Common myeloid progenitor, CD34-positive (primary cell): Measurements from ENCODE around the gene AMY2B.
"Not testable (repeated sequence)": the region's sequence is repeated elsewhere in the genome, so short reads cannot be mapped to it uniquely, and the experiment has no call there.

Experiments
- CTCF ChIA-PET: fragments of 350-600 bp; sonication (Branson Sonifier 250); formaldehyde crosslinking; loops from one replicate; lab custom pipeline; 2021; ENCODE audit warnings: antibody characterized with exemption; lab: Charles Lee
- POLR2A ChIA-PET: fragments of 350-600 bp; sonication (Branson Sonifier 250); formaldehyde crosslinking; loops from one replicate; lab custom pipeline; 2021; ENCODE audit warnings: antibody characterized with exemption; lab: Charles Lee
- DNase-seq, 3 donors: peaks; one replicate each; pipeline versions ENCODE4 v3.0.0 to v3.0.0-alpha.2; 2013
- H3K27ac ChIP-seq, 2 experiments: 1 replicate in 1 of 2; 2 replicates in 1 of 2; pipeline ENCODE4 v1.7.0; 2013; ENCODE audit warnings: inconsistent platforms in 2 of 2, low read length in 2 of 2, mild to moderate bottlenecking in 2 of 2, low read depth in 1 of 2, moderate library complexity in 1 of 2; ENCODE audit not compliant: severe bottlenecking in 2 of 2, insufficient read depth in 1 of 2, poor library complexity in 1 of 2
- H3K27me3 ChIP-seq, 5 experiments: replicated peaks in 2 of 5; 1 replicate in 3 of 5; 2 replicates in 2 of 5; pipeline versions ENCODE4 v1.6.1 to v1.7.0; 2013; ENCODE audit warnings: low read length in 4 of 5, mild to moderate bottlenecking in 2 of 5, moderate library complexity in 2 of 5, inconsistent platforms in 1 of 5; ENCODE audit not compliant: insufficient read depth in 5 of 5, control insufficient read depth in 4 of 5
- H3K36me3 ChIP-seq, 4 experiments: 1 replicate in 2 of 4; 2 replicates in 2 of 4; pipeline versions ENCODE4 v1.6.1 to v1.7.0; 2013; ENCODE audit warnings: low read length in 3 of 4, control low read depth in 1 of 4, mild to moderate bottlenecking in 1 of 4; ENCODE audit not compliant: control insufficient read depth in 4 of 4, insufficient read depth in 4 of 4
- H3K4me1 ChIP-seq, 4 experiments: 1 replicate in 3 of 4; 2 replicates in 1 of 4; pipeline versions ENCODE4 v1.6.1 to v1.7.1; 2013; ENCODE audit warnings: low read length in 3 of 4, mild to moderate bottlenecking in 3 of 4, control low read depth in 1 of 4, inconsistent platforms in 1 of 4, moderate library complexity in 1 of 4; ENCODE audit not compliant: control insufficient read depth in 4 of 4, insufficient read depth in 4 of 4; ENCODE audit errors: control extremely low read depth in 1 of 4
- H3K4me3 ChIP-seq, 7 experiments: 1 replicate in 4 of 7; 2 replicates in 3 of 7; pipeline versions ENCODE4 v1.5.1 to v1.7.0; 2013; ENCODE audit warnings: mild to moderate bottlenecking in 7 of 7, low read length in 6 of 7, moderate library complexity in 6 of 7, inconsistent platforms in 2 of 7, low read depth in 2 of 7, control low read depth in 1 of 7; ENCODE audit not compliant: insufficient read depth in 4 of 7, control insufficient read depth in 1 of 7; ENCODE audit errors: extremely low read depth in 1 of 7
- H3K9me3 ChIP-seq, 5 experiments: 1 replicate in 4 of 5; 2 replicates in 1 of 5; pipeline versions ENCODE4 v1.6.1 to v1.7.1; 2013; ENCODE audit warnings: low read length in 4 of 5, mild to moderate bottlenecking in 2 of 5, inconsistent platforms in 1 of 5, low read depth in 1 of 5, moderate library complexity in 1 of 5; ENCODE audit not compliant: control insufficient read depth in 4 of 5, insufficient read depth in 2 of 5; ENCODE audit errors: control extremely low read depth in 1 of 5
- WGBS: methylation state at CpG from one replicate; pipeline ENCODE4 v1.1.5; 2013; ENCODE audit not compliant: insufficient coverage; 5-methylcytosine and 5-hydroxymethylcytosine counted together

The AMY2B gene

GRCh38 chr1:103538226-103538625 is 33.2 kb upstream of the AMY2B start:
- DNase-seq: no peak
- WGBS: 100% methylated on average over 1 of the region's 2 CpGs
- Histone ChIP-seq H3K4me3 (no peak overlapping the region), H3K27ac (no peak overlapping the region), H3K27me3 (no peaks in the 10 kb centered on the region), H3K4me1 (no peaks in the 10 kb centered on the region), H3K36me3 (peaks cover 19 to 77% (median 48%) of the 10 kb centered on the region in 4 experiments), H3K9me3 (no peaks in the 10 kb centered on the region)
- CTCF ChIA-PET: no interaction called here
- POLR2A ChIA-PET: no interaction called here

- WGBS: 83% methylated on average over 1 of the region's 3 CpGs
- no peaks in the 10 kb centered on the region for H3K9me3 ChIP-seq
- H3K4me1 ChIP-seq: no peaks in the 10 kb centered on the region
- H3K27me3 ChIP-seq: no peaks in the 10 kb centered on the region
- DNase-seq: no peak
- H3K4me3 ChIP-seq: no peak overlapping the region
- H3K27ac ChIP-seq: no peak overlapping the region
- POLR2A ChIA-PET: no interaction called here
- CTCF ChIA-PET: no interaction called here
- H3K36me3 ChIP-seq: peaks cover 19 to 72% (median 47%) of the 10 kb centered on the region in 4 experiments
Observed at GRCh38 chr1:103541431-103541830, 30.0 kb upstream of the AMY2B start.

GRCh38 chr1:103546496-103546895 is 24.9 kb upstream of the AMY2B start:
- no peak for DNase-seq
- Histone ChIP-seq H3K4me1 (no peaks in the 10 kb centered on the region), H3K9me3 (no peaks in the 10 kb centered on the region), H3K27me3 (no peaks in the 10 kb centered on the region), H3K4me3 (no peak overlapping the region), H3K36me3 (peaks cover 21 to 64% (median 34%) of the 10 kb centered on the region in 4 experiments), H3K27ac (no peak overlapping the region)
- 100% methylated on average over 1 of the region's 1 CpG for WGBS
- ChIA-PET POLR2A (no interaction called here), CTCF (no interaction called here)

GRCh38 chr1:103547840-103548239 is 23.5 kb upstream of the AMY2B start:
- WGBS: 96% methylated on average over 3 of the region's 3 CpGs
- DNase-seq: no peak
- H3K9me3 ChIP-seq: no peaks in the 10 kb centered on the region
- H3K27me3 ChIP-seq: no peaks in the 10 kb centered on the region
- CTCF ChIA-PET: no interaction called here
- H3K4me3 ChIP-seq: no peak overlapping the region
- POLR2A ChIA-PET: no interaction called here
- H3K36me3 ChIP-seq: peaks cover 23 to 67% (median 37%) of the 10 kb centered on the region in 4 experiments
- H3K4me1 ChIP-seq: no peaks in the 10 kb centered on the region
- H3K27ac ChIP-seq: no peak overlapping the region

- H3K27ac ChIP-seq: no peak overlapping the region
- ChIA-PET CTCF (no interaction called here), POLR2A (no interaction called here)
- DNase-seq: no peak
- H3K4me1 ChIP-seq: peaks cover 0 to 3% (median 0%) of the 10 kb centered on the region in 4 experiments
- H3K4me3 ChIP-seq: no peak overlapping the region
- no peaks in the 10 kb centered on the region for H3K9me3 ChIP-seq
- no peaks in the 10 kb centered on the region for H3K27me3 ChIP-seq
- peaks cover 0 to 6% (median 0%) of the 10 kb centered on the region in 4 experiments for H3K36me3 ChIP-seq
Observed at GRCh38 chr1:103560427-103560826, 11.0 kb upstream of the AMY2B start.

GRCh38 chr1:103561124-103561523 is 10.3 kb upstream of the AMY2B start:
- H3K27me3 ChIP-seq, DNase-seq, POLR2A ChIA-PET, H3K4me3 ChIP-seq, H3K9me3 ChIP-seq, CTCF ChIA-PET, H3K36me3 ChIP-seq, H3K4me1 ChIP-seq, H3K27ac ChIP-seq: not testable (repeated sequence)
- 100% methylated on average over 3 of the region's 3 CpGs for WGBS

- no peaks in the 10 kb centered on the region for H3K27me3 ChIP-seq
- CTCF ChIA-PET: no interaction called here
- peaks cover 0 to 3% (median 0%) of the 10 kb centered on the region in 4 experiments for H3K4me1 ChIP-seq
- no peaks in the 10 kb centered on the region for H3K9me3 ChIP-seq
- no peaks in the 10 kb centered on the region for H3K36me3 ChIP-seq
- H3K27ac ChIP-seq: no peak overlapping the region
- no peak overlapping the region for H3K4me3 ChIP-seq
- WGBS: 41% methylated on average over 2 of the region's 2 CpGs
- DNase-seq: peak in 2 of 3 donors; percentile 4 to 7
- POLR2A ChIA-PET: no interaction called here
Observed at GRCh38 chr1:103561643-103562395, 9.6 kb upstream of the AMY2B start.
